Activated CD4-positive, alpha-beta T cell treated with anti-CD3 and anti-CD28 coated beads, Interleukin-2, amount 50 U/mL, for 16 hours (primary cell): ENCODE results near the gene TCP11L2.
"Not testable (repeated sequence)": the region's sequence is repeated elsewhere in the genome, so short reads cannot be mapped to it uniquely, and the experiment has no call there.

Source experiments
- DNase-seq: peaks from one replicate; pipeline ENCODE4 v3.0.0-alpha.2; 2020

The TCP11L2 gene

DNA sequence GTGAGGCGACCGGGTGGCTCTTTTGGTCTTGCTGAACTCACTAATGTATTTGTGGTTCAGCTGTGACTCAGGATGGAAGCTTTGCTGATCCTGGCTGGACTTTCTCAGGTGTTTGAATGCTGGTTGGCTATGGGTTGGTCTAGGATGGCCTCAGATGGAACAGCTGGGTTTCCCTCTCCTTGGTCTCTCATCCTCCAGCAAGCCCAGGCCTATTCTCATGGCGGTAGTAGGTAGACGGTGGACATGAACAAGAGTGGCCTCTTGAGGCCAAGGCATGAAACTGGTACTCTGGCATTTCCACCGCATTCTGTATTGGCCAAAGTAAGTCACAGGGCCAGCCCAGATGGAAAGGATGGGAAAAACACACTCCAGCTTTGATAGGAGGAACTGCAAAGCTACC is 43.2 kb downstream of the TCP11L2 start:
- DNase-seq, result no peak

- no peak for DNase-seq
These were observed 45.9 kb downstream of the TCP11L2 start for GRCh38 chr12:106348411-106348810.

DNA sequence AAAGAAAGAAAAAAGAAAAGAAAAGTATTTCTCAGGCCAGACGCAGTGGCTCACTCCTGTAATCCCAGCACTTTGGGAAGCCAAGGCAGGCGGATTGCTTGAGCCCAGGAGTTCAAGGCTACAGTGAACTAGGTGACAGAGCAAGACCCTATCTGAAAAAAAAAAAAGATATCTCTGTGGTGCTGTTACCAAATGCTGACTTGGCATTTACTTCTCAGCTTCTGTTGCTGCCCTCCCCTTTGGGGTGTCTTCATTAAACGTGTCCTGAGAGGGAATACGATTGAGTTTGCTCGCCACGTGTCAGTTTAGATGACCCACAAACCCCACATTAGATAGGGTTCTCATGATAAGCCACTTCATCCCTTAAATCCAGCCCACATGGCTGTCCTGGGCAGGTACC is 50.6 kb downstream of the TCP11L2 start:
- DNase-seq, result no peak

DNA sequence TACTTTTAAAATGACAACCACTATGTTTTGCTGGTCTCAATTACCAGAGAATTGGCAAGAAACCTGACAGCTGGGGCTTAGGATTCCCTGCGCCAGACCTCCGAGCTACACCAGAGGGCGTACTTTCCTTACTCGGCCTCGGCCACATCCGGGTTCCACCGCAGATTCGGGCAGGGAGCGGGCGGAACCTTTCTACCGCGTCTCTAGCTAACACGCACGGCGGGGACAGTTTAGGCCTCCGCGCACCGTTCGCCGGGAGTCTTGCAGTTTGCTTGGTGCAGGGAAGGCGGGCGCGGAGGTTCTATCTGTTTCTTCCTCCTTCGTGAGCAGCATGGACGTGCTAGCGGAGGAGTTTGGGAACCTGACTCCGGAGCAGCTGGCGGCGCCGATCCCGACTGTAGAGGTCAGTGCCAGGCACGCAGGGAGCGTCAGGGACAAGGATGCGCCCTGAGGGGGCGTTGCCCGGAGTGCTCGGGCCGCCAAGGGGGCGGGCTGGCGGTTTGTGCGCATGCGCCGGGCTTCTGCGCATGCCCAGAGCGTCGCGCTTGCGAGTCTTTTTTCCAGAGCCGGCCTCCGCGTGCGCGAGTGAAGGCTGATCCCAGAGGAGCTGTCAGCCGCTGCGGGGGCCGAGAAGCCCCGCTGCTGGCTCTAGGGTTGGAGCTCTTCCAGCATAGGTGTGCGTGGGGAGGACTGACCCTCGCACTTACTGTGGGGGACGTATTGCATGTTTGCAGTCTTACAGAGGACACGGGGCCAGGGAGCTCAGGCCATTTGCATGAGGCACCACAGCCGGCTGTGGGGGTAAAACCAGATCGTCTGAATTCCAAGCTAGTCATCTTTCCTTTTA is 55.2 kb downstream of the TCP11L2 start, which contains the start of gene POLR3B:
Gene POLR3B (plus strand): TSS at position 200 of the 847 bp plus-strand sequence. CDS start 132 bp downstream, at position 332.
- DNase-seq, result peak; percentile 95

DNA sequence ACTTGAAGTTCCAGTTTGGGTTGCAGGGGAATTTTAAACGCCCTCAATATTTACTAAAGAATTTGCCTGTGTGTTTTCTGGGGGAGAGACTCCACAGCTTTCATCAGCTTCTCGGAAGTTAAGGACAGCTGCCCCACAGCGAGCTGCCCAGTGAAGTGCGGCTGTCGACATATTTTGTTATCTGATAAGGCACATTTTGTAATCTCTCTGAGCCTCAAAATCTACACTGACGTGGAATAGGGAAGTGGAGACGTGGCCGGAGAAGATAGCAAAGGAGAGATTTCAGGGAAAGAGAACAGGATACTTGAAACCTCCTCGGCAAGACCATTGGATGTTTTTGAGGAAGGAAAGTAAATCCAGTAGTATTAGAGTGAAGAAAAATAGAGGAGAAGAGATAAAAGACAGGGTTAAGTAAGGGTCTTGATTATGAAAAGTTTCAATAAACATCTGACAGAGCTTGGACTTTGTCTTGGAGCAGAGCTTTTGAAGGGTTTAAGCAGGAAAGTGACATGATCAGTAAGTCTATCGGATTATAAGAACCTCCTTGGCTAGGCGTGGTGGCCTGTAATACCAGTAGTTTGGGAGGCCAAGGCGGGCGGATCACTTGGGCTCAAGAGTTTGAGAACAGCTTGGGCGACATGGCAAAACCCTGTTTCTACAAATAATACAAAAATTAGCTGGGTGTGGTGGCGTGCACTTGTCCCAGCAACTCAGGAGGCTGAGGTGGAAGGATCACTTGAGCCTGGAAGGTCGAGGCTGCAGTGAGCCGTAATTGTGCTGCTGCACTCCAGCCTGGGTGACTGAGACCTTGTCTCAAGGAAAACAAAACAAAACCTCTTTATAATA is 56.1 kb downstream of the TCP11L2 start:
- DNase-seq, result no peak

DNA sequence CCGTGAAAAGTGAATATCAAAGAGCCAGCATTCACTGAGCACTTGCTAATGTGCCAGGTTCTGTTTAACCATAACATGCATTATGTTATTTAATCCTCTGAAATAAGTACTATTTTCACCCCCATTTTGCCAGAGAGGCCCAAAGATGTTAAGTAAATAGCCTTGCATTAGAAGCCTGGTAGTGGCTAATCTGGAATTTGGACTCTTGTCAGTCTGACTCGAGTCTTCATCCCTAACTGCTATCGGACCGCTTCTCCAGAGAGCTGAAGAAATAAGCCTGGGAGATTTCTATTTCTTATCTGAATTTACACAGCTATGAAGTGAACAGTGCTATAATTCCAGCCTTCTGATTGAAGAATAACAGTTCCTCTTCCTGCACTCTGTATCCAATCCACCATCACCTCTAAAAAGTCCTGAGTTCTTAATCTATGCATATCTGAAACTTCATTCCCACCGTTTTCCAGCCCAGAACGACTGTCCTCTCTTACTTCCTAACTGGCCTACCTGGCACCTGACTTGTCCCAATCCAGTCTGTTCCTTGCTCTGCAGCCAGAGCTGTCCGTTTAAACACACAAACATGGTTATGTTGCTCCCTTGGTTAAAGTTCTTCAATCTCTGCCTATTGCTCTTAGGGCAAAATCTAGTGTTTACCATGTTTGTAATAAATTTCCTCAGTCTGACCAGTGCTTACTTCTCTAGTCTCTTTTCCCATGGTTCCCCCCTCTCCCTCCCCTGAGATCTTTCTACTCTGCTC is 57.3 kb downstream of the TCP11L2 start:
- no peak for DNase-seq

DNA sequence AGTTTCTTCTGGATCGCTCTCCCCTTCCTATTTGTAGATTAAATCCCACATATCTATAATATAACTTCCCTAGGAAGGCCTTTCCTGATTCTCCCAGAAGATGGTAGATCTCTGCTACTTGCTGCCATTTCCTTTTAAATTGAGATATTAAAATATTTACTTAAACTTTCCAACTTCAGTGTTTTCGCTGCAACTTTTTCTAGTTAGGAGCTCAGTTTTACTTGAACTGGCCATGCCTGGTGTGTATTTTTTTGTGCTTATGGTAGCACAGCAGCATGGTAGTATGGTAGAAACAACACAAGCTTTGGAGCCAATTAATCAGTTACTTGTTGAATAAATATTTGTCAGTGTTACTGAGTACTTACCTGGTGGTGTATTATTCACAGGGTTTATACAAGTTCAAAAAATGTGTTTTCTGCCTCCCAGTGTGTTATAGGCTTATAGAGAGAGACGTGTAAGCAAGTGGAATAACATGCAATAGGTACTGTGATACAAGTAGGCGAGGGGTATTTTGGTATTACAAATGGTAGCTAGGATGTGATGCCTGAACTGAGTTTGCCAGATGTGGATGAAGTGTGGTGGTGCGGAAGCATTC is 58.0 kb downstream of the TCP11L2 start:
- no peak for DNase-seq

DNA sequence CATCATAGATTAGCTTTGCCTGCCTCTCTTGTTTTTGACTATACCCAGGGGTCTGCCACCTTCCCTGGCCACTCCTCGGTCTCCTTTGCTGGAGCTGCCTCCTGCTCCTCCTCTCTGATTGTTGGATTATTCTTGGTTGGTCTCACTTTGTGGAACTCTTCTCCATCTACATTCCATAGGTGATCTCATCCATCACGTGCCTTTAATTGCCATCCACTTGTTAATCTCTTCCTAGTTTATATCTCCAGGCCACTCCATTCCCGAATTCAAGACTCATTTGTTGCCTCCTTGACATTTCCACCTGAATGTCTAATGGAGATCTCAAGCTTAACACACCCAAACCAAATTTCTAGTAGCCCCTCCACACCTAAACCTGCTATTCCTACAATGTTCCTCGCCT is 60.4 kb downstream of the TCP11L2 start:
- DNase-seq, result no peak

DNA sequence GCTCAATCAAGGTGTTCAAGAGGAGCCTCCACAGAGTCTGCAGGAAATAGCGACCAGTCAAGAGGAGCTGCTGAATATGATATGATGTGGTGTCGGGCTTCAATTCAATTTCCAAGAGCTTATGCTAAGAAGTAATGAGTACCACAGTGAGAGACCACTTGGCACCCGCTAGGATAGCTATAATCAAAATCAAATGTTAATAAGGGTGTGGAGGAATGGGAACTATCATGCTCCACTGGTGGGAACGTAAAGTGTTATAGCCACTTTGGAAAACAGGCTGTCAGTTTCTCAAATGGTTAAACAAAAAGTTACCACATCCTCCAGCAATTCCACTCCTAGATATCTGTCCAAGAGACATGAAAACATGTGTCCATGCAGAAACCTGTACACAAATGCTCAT is 61.7 kb downstream of the TCP11L2 start:
- DNase-seq, result no peak

- DNase-seq, result no peak
These were observed 67.3 kb downstream of the TCP11L2 start for GRCh38 chr12:106369624-106370346.

DNA sequence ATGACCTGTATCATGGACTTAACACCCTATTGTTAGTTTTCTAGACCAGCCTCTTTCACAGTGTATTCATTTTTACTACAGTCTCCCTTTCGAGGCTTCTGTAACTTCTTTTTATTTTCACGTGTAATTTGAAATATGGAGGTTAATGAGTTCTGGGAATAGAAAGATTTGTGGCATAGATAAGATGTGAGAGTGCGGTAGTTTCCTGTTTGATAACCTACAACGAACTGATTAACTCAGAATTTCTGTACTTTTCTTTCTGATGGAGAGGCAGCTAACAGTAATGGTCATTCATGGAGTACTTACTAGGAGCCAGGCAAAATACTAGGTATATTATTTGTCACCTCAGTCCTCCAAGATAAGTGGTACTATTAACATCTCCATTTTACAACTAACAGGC is 76.3 kb downstream of the TCP11L2 start:
- peak; percentile 3 for DNase-seq

DNA sequence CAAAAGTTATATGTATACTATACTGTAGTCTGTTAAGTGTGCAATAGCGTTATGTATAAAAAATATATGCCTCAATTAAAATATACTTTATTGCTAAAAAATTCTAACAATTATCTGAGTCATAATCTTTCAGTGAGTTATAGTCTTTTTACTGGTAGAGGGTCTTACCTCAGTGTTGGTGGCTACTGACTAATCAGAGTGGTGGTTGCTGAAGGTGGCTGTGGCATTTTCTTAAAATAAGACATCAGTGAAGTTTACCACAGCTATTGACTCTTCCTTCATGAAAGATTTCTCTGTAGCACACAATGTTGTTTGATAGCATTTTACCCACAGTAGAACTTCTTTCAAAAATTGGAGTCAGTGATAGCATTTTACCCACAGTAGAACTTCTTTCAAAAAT is 78.4 kb downstream of the TCP11L2 start:
- DNase-seq, result no peak

- not testable (repeated sequence) for DNase-seq
These were observed 79.3 kb downstream of the TCP11L2 start for GRCh38 chr12:106381866-106382265.

DNA sequence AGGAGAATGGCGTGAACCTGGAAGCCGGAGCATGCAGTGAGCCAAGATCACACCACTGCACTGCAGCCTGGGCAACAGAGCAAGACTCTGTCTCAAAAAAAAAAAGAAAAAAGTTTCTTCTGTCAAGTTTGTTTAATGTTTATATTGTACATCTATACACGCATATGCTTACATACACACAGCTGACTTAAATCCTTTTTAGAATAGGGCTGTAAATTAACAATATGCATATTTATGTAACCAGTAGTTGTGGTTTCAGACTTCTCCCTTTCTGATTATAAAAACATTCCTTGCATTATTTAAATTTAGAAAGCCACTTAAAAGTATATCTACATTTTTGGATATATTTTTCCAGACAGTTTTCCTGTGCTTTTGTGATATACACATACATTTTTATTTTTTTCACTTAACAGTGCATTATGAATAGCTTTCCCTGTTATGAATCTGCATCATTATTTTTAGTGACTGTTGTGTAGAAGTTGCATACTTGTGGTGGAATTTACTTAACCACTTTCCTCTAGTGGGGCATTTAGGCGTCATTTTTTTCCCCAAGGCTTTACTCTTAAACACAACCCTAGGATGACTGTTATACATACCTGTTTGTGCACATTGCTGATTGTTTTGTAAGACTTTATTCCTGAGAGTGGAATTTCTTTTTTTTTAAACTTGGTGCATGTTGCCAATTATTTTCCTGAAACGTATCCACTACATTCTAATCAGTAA is 84.4 kb downstream of the TCP11L2 start:
- DNase-seq, result no peak

DNA sequence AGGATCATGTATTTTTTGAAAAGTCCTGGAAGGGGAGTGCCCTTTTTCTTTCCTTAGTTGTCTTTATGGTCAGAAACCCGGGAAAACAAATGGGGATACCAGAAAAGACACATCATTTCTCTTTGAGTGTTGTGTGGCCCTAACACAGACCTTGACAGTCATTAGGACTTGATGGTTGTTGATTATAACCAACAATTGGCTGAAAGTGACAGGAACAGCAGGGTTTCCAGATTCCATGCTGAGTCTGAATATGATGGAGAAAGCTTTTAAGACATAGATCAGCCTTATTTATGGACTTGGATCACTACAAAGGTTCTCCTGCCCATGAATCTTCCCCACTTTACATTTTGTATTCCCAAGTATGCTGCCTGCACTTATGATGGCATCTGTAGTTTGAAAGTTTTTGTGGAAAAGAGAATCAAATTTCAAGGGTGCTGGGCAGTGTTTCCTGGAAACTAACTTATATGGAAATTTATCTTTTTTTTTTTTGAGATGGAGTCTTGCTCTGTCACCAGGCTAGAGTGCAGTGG is 85.4 kb downstream of the TCP11L2 start:
- DNase-seq, result no peak

GRCh38 chr12:106389151-106389550 is 86.6 kb downstream of the TCP11L2 start:
- no peak for DNase-seq

DNA sequence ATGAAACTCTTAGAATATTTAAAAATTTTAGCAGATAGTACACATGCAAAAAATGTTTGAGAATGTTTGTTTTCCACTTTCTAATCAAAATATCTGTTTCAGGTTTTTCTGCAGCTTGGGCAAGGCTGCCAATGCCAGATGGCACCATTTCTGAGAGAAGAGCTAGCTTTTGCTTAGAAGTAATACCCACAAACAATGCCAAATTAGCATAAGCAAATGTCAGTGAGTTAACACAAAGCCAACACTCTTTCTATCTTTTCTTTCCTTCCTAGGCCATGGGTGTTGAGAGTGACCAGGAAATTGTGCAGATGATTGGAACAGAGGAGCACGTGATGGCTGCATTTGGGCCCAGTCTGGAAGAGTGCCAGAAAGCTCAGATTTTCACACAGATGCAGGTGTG is 90.2 kb downstream of the TCP11L2 start:
- DNase-seq, result no peak
